Renal pelvis (tissue), 4 donors: ENCODE results near the gene ESD. TPM values are rescaled to one million over a fixed set of nuclear protein-coding genes. Genes with fewer than 3 reads are reported as not detected.

ENCODE experiments used
- DNase-seq: peaks from one replicate; pipeline ENCODE4 v3.0.0-alpha.2; 2013
- polyA plus RNA-seq, 3 donors: library from polyadenylated mRNA; unstranded; fragments of 120-200 nt; gene quantifications; one replicate each; pipeline ENCODE4 v1.2.1, GENCODE V29; 2013; ENCODE audit not compliant: insufficient read length in 3 of 3

The ESD gene
- polyA plus RNA-seq, 3 donors = 215 to 245 (median 226) TPM

GRCh38 chr13:46751811-46752635 lies 44.9 kb downstream of the ESD start:
- DNase-seq = no peak

- no peak for DNase-seq
Observed at GRCh38 chr13:46749951-46750350, 47.0 kb downstream of the ESD start.

GRCh38 chr13:46748300-46748699 lies 48.7 kb downstream of the ESD start:
- no peak for DNase-seq

- DNase-seq = no peak
Observed at GRCh38 chr13:46747031-46747820, 49.7 kb downstream of the ESD start.

GRCh38 chr13:46745706-46746105 lies 51.3 kb downstream of the ESD start:
- no peak for DNase-seq

- no peak for DNase-seq
Observed at GRCh38 chr13:46745062-46745461, 51.9 kb downstream of the ESD start.

- no peak for DNase-seq
Observed at GRCh38 chr13:46743191-46743590, 53.8 kb downstream of the ESD start.

GRCh38 chr13:46739447-46740098 lies 57.4 kb downstream of the ESD start:
- DNase-seq = no peak

- no peak for DNase-seq
Observed at GRCh38 chr13:46738766-46739165, 58.2 kb downstream of the ESD start.

- no peak for DNase-seq
Observed at GRCh38 chr13:46738055-46738454, 58.9 kb downstream of the ESD start.

- no peak for DNase-seq
Observed at GRCh38 chr13:46736541-46737310, 60.2 kb downstream of the ESD start.

GRCh38 chr13:46735425-46735824 lies 61.5 kb downstream of the ESD start:
- no peak for DNase-seq

GRCh38 chr13:46731535-46731934 lies 65.4 kb downstream of the ESD start:
- DNase-seq = no peak

GRCh38 chr13:46728777-46729176 lies 68.2 kb downstream of the ESD start:
- no peak for DNase-seq

- no peak for DNase-seq
Observed at GRCh38 chr13:46726347-46726746, 70.6 kb downstream of the ESD start.

Other genes with a start within 250 kb of the ESD start
- gene LRCH1, start 244.0 kb downstream of the ESD start, polyA plus RNA-seq = 10 to 100 TPM; 30.0 to 33.8 (median 32.2) TPM
- 1 to 10 TPM in 1 of 3 donors, under 1 TPM in 2; 0.38 to 1.2 (median 0.61) TPM for gene HTR2A, start 99.9 kb upstream of the ESD start, polyA plus RNA-seq